Liver (tissue), 9 donors: Measurements from ENCODE around the gene HIVEP3. TPM values are rescaled to one million over a fixed set of nuclear protein-coding genes. Genes with fewer than 3 reads are reported as not detected.

ENCODE experiments used
- DNase-seq: peaks from one replicate; pipeline ENCODE4 v3.0.0-alpha.2; 2017; ENCODE audit warnings: low spot score
- H3K27ac ChIP-seq, 2 donors: one replicate each; pipeline ENCODE4 v1.7.0; 2013; ENCODE audit warnings: inconsistent platforms in 2 of 2, low read length in 2 of 2, control low read depth in 1 of 2, low read depth in 1 of 2, mild to moderate bottlenecking in 1 of 2
- H3K27me3 ChIP-seq, 4 donors: one replicate each; pipeline versions ENCODE4 v1.6.1 to v1.7.0; 2013; ENCODE audit warnings: low read length in 3 of 4, inconsistent platforms in 1 of 4, mild to moderate bottlenecking in 1 of 4, moderate library complexity in 1 of 4; ENCODE audit not compliant: control insufficient read depth in 4 of 4, insufficient read depth in 4 of 4
- H3K36me3 ChIP-seq, 4 donors: one replicate each; pipeline versions ENCODE4 v1.6.1 to v1.7.0; 2013; ENCODE audit warnings: low read length in 3 of 4, mild to moderate bottlenecking in 3 of 4, low read depth in 1 of 4, moderate library complexity in 1 of 4; ENCODE audit not compliant: control insufficient read depth in 4 of 4, insufficient read depth in 3 of 4
- H3K4me1 ChIP-seq, 4 donors: one replicate each; pipeline versions ENCODE4 v1.6.1 to v1.7.0; 2013; ENCODE audit warnings: low read length in 3 of 4, mild to moderate bottlenecking in 3 of 4, moderate library complexity in 1 of 4; ENCODE audit not compliant: control insufficient read depth in 4 of 4, insufficient read depth in 4 of 4
- H3K4me3 ChIP-seq, 3 donors: one replicate each; pipeline versions ENCODE4 v1.6.1 to v1.7.0; 2013; ENCODE audit warnings: low read length in 3 of 3, control low read depth in 1 of 3, low read depth in 1 of 3, mild to moderate bottlenecking in 1 of 3
- H3K9ac ChIP-seq, 2 donors: one replicate each; pipeline ENCODE4 v1.7.0; 2013; ENCODE audit warnings: low read length in 2 of 2, mild to moderate bottlenecking in 2 of 2, moderate library complexity in 2 of 2, control low read depth in 1 of 2, low read depth in 1 of 2
- H3K9me3 ChIP-seq, 4 donors: one replicate each; pipeline versions ENCODE4 v1.6.1 to v1.7.0; 2013; ENCODE audit warnings: low read length in 3 of 4; ENCODE audit not compliant: control insufficient read depth in 4 of 4
- ATF3 ChIP-seq: IDR thresholded peaks from 2 replicates; pipeline ENCODE4 v1.6.1; 2016; ENCODE audit warnings: antibody characterized with exemption
- CTCF ChIP-seq: fragments of 150-350 bp; IDR thresholded peaks from 2 replicates; pipeline ENCODE4 v1.5.1; 2017; ENCODE audit warnings: improper control_type of control experiment, low read depth, low read length; ENCODE audit not compliant: missing input control
- FOXA1 ChIP-seq: IDR thresholded peaks from 2 replicates; pipeline ENCODE4 v1.6.1; 2016; ENCODE audit warnings: antibody characterized with exemption
- GABPA ChIP-seq, 2 donors: IDR thresholded peaks in 1 of 2; conservative IDR thresholded peaks in 1 of 2; 2 replicates each; pipeline ENCODE4 v1.6.1; 2016; ENCODE audit warnings: antibody characterized with exemption in 2 of 2, mild to moderate bottlenecking in 1 of 2, moderate library complexity in 1 of 2
- HNF4A ChIP-seq, 2 donors: conservative IDR thresholded peaks; 2 replicates each; pipeline ENCODE4 v1.6.1; 2016; ENCODE audit warnings: antibody characterized with exemption in 2 of 2, mild to moderate bottlenecking in 2 of 2
- HNF4G ChIP-seq: IDR thresholded peaks from 2 replicates; pipeline ENCODE4 v1.6.1; 2016; ENCODE audit warnings: antibody characterized with exemption
- JUND ChIP-seq, 2 donors: IDR thresholded peaks; 2 replicates each; pipeline ENCODE4 v1.6.1; 2016; ENCODE audit warnings: antibody characterized with exemption in 2 of 2
- MAX ChIP-seq: IDR thresholded peaks from 2 replicates; pipeline ENCODE4 v1.6.1; 2016; ENCODE audit warnings: antibody characterized with exemption
- NR2F2 ChIP-seq: IDR thresholded peaks from 2 replicates; pipeline ENCODE4 v1.6.1; 2016; ENCODE audit warnings: antibody characterized with exemption
- RAD21 ChIP-seq, 2 donors: IDR thresholded peaks; 2 replicates each; pipeline ENCODE4 v1.6.1; 2016; ENCODE audit warnings: antibody characterized with exemption in 2 of 2, mild to moderate bottlenecking in 2 of 2
- REST ChIP-seq: IDR thresholded peaks from 2 replicates; pipeline ENCODE4 v1.6.1; 2016; ENCODE audit warnings: antibody characterized with exemption, mild to moderate bottlenecking
- RXRA ChIP-seq, 2 donors: IDR thresholded peaks; 2 replicates each; pipeline ENCODE4 v1.6.1; 2017 to 2018; ENCODE audit warnings: antibody characterized with exemption in 2 of 2, mild to moderate bottlenecking in 1 of 2
- SP1 ChIP-seq: IDR thresholded peaks from 2 replicates; pipeline ENCODE4 v1.6.1; 2018; ENCODE audit warnings: antibody characterized with exemption, mild to moderate bottlenecking
- TAF1 ChIP-seq: conservative IDR thresholded peaks from 2 replicates; pipeline ENCODE4 v1.6.1; 2016; ENCODE audit warnings: antibody characterized with exemption, mild to moderate bottlenecking
- YY1 ChIP-seq: IDR thresholded peaks from 2 replicates; pipeline ENCODE4 v1.6.1; 2016; ENCODE audit warnings: antibody characterized with exemption, mild to moderate bottlenecking
- WGBS: extraction: QIAGEN DNeasy Blood & Tissue Kit; methylation state at CpG from one replicate; pipeline ENCODE4 v1.1.7; 2013; 5-methylcytosine and 5-hydroxymethylcytosine counted together
- polyA plus RNA-seq, 2 donors: library from polyadenylated mRNA; stranded (reverse) in 1 of 2; unstranded in 1 of 2; fragments of 200-250 nt in 1 of 2; fragments of >200 nt in 1 of 2; fragmentation: Nextera tagmentation in 1 of 2; extraction: Ambion mirVana in 1 of 2; gene quantifications; one replicate each; pipeline versions ENCODE4 v1.2.1 to v1.2.3, GENCODE V29; 2013 to 2015
- total RNA-seq, 2 donors: library from RNA; depleted of rRNA; stranded (reverse); fragments of >200 nt; gene quantifications; one replicate each; pipeline ENCODE4 v1.2.3, GENCODE V29; 2014
- donor health status: healthy.
- donor health status: healthy.
- donor health status: healthy.
- donor health status: healthy.
- donor health status: healthy.

Gene HIVEP3
- total and polyA plus RNA-seq, 4 donors = 0.93 to 1.6 (median 1.4) TPM

GRCh38 chr1:41516168-41517061, 402.3 kb downstream of the HIVEP3 start:
- Histone ChIP-seq H3K27me3 (no peaks in the 10 kb centered on the region), H3K9me3 (no peaks in the 10 kb centered on the region), H3K4me1 (peaks cover 0 to 11% (median 8%) of the 10 kb centered on the region in 4 donors), H3K27ac (no peak overlapping the region), H3K36me3 (no peaks in the 10 kb centered on the region), H3K9ac (no peak overlapping the region), H3K4me3 (peak overlapping the region in 2 of 3 donors; percentile 27 to 39)
- WGBS = 16% methylated on average over 53 of the region's 53 CpGs
- TF ChIP-seq RXRA (IDR thresholded peaks at IDR 0.05) (no peak), MAX (no peak), REST (no peak), ATF3 (no peak), FOXA1 (no peak), JUND (IDR thresholded peaks at IDR 0.05) (no peak), YY1 (peak; percentile 18), TAF1 (no peak), CTCF (peak; percentile 86), RAD21 (IDR thresholded peaks at IDR 0.05) (peak; percentile 76 to 85)
- DNase-seq = peak; percentile 87

- H3K4me3 ChIP-seq = no peak overlapping the region
- 18% methylated on average over 6 of the region's 6 CpGs for WGBS
Observed at GRCh38 chr1:41515778-41516167, 402.9 kb downstream of the HIVEP3 start.

More at GRCh38 chr1:41515778-41516167, 402.9 kb downstream of the HIVEP3 start:
- no peaks in the 10 kb centered on the region for H3K36me3 ChIP-seq
- H3K9me3 ChIP-seq = no peaks in the 10 kb centered on the region
- DNase-seq = no peak
- H3K4me1 ChIP-seq = peaks cover 0 to 11% (median 8%) of the 10 kb centered on the region in 4 donors
- TF ChIP-seq HNF4G = no peak
- TF ChIP-seq REST = no peak
- no peak for TF ChIP-seq ATF3
- TF ChIP-seq MAX = no peak
- TF ChIP-seq HNF4A (conservative IDR thresholded peaks at IDR 0.05) = no peak
- TF ChIP-seq YY1 = no peak
- no peak for TF ChIP-seq SP1
- TF ChIP-seq NR2F2 = no peak
- TF ChIP-seq GABPA (IDR thresholded peaks at IDR 0.05 in 1 of 2, conservative IDR thresholded peaks at IDR 0.05 in 1 of 2) = no peak
- TF ChIP-seq RAD21 (IDR thresholded peaks at IDR 0.05) = no peak
- TF ChIP-seq FOXA1 = no peak
- H3K9ac ChIP-seq = no peak overlapping the region
- no peak overlapping the region for H3K27ac ChIP-seq
- no peaks in the 10 kb centered on the region for H3K27me3 ChIP-seq
